IMR-90 (cell line): ENCODE measurements around the gene SPTB. TPM values are rescaled to one million over a fixed set of nuclear protein-coding genes. Genes with fewer than 3 reads are reported as not detected.

Experiments used
- ATAC-seq: fragments of 200-7000 bp; cut with Tn5 transposase; 2 replicates; pipeline ENCODE4 v1.9.1; 2020; ENCODE audit warnings: low read depth, mild to moderate bottlenecking, moderate library complexity
- BruUV-seq: library from RNA; stranded (reverse); fragments of 400-500 nt; replicated peaks from 2 replicates; lab custom pipeline; 2021; lab: Mats Ljungman, UMichigan
- CTCF ChIA-PET: fragments of 300-600 bp; formaldehyde crosslinking; extraction: SDS; loops from one replicate; lab custom pipeline; 2021; ENCODE audit warnings: antibody characterized with exemption; lab: Yijun Ruan, JAX
- POLR2A ChIA-PET: fragments of 300-600 bp; sonication (Branson Sonifier 250); formaldehyde crosslinking; loops from one replicate; lab custom pipeline; 2022; ENCODE audit warnings: antibody characterized with exemption; ENCODE audit not compliant: unreplicated experiment; lab: Charles Lee
- DNase-seq: peaks from one replicate; pipeline ENCODE4 v3.0.0; 2013
- H2AFZ ChIP-seq: replicated peaks from 2 replicates; pipeline ENCODE3; 2013; ENCODE audit warnings: low read length, mild to moderate bottlenecking; ENCODE audit not compliant: poor library complexity
- H2AK5ac ChIP-seq: 2 replicates; pipeline ENCODE4 v1.6.1; 2013; ENCODE audit warnings: low read depth, low read length, inconsistent platforms
- H2AK9ac ChIP-seq: replicated peaks from 2 replicates; pipeline ENCODE3; 2013; ENCODE audit warnings: mild to moderate bottlenecking, low read depth, low read length, moderate library complexity; ENCODE audit not compliant: poor library complexity
- H2BK120ac ChIP-seq: 2 replicates; pipeline ENCODE4 v1.6.1; 2013; ENCODE audit warnings: low read depth, low read length, inconsistent platforms
- H2BK15ac ChIP-seq: 3 replicates; pipeline ENCODE4 v1.6.1; 2013; ENCODE audit warnings: low read depth, low read length, inconsistent platforms
- H2BK20ac ChIP-seq: 2 replicates; pipeline ENCODE4 v1.6.1; 2013; ENCODE audit warnings: low read depth, mild to moderate bottlenecking, inconsistent platforms, low read length, moderate library complexity
- H2BK5ac ChIP-seq: 2 replicates; pipeline ENCODE4 v1.6.1; 2013; ENCODE audit warnings: mild to moderate bottlenecking, low read depth, low read length, inconsistent platforms; ENCODE audit not compliant: poor library complexity, severe bottlenecking
- H3K14ac ChIP-seq: replicated peaks from 2 replicates; pipeline ENCODE4 v1.6.1; 2013; ENCODE audit warnings: low read depth, low read length, inconsistent platforms
- H3K18ac ChIP-seq: 2 replicates; pipeline ENCODE4 v1.6.1; 2013; ENCODE audit warnings: low read depth, low read length, control low read depth
- H3K23ac ChIP-seq: 2 replicates; pipeline ENCODE4 v1.6.1; 2013; ENCODE audit warnings: low read depth, low read length, inconsistent platforms
- H3K27ac ChIP-seq: 2 replicates; pipeline ENCODE4 v1.5.1; 2013; ENCODE audit warnings: mild to moderate bottlenecking, control low read depth, low read length; ENCODE audit not compliant: insufficient read depth
- H3K27me3 ChIP-seq: 2 replicates; pipeline ENCODE4 v1.6.1; 2013; ENCODE audit warnings: low read length; ENCODE audit not compliant: control insufficient read depth, insufficient read depth
- H3K36me3 ChIP-seq: 2 replicates; pipeline ENCODE4 v1.6.1; 2013; ENCODE audit warnings: low read length, mixed read lengths; ENCODE audit not compliant: control insufficient read depth, insufficient read depth
- H3K4ac ChIP-seq: 2 replicates; pipeline ENCODE4 v1.6.1; 2013; ENCODE audit warnings: low read depth, low read length, inconsistent platforms
- H3K4me1 ChIP-seq: 2 replicates; pipeline ENCODE4 v1.6.1; 2013; ENCODE audit warnings: low read length, mixed read lengths; ENCODE audit not compliant: control insufficient read depth, insufficient read depth
- H3K4me2 ChIP-seq: 2 replicates; pipeline ENCODE4 v1.6.1; 2013; ENCODE audit warnings: low read depth, mild to moderate bottlenecking, control low read depth, low read length, moderate library complexity
- H3K4me3 ChIP-seq: 2 replicates; pipeline ENCODE4 v1.5.1; 2013; ENCODE audit warnings: low read depth, mild to moderate bottlenecking, control low read depth, low read length, moderate library complexity; ENCODE audit not compliant: insufficient read depth
- H3K56ac ChIP-seq: 2 replicates; pipeline ENCODE4 v1.6.1; 2013; ENCODE audit warnings: low read length, inconsistent platforms; ENCODE audit not compliant: insufficient read depth; ENCODE audit errors: extremely low read depth
- H3K79me1 ChIP-seq, 2 experiments: 2 replicates each; pipeline ENCODE4 v1.6.1; 2013; ENCODE audit warnings: low read length in 2 of 2, inconsistent platforms in 1 of 2, low read depth in 1 of 2
- H3K9ac ChIP-seq: 2 replicates; pipeline ENCODE4 v1.6.1; 2013; ENCODE audit warnings: low read depth, low read length, control low read depth
- H3K9me1 ChIP-seq: 2 replicates; pipeline ENCODE4 v1.6.1; 2013; ENCODE audit warnings: low read length, inconsistent platforms; ENCODE audit not compliant: insufficient read depth
- H3K9me3 ChIP-seq: 2 replicates; pipeline ENCODE4 v1.6.1; 2013; ENCODE audit warnings: low read length; ENCODE audit not compliant: control insufficient read depth, insufficient read depth
- H4K20me1 ChIP-seq: 2 replicates; pipeline ENCODE4 v1.6.1; 2013; ENCODE audit warnings: low read length, inconsistent platforms; ENCODE audit not compliant: insufficient read depth
- H4K5ac ChIP-seq: 2 replicates; pipeline ENCODE4 v1.6.1; 2013; ENCODE audit warnings: mild to moderate bottlenecking, low read depth, low read length, control low read depth
- H4K8ac ChIP-seq, 2 experiments: 2 replicates each; pipeline ENCODE4 v1.6.1; 2013; ENCODE audit warnings: low read depth in 2 of 2, low read length in 2 of 2, control low read depth in 1 of 2, inconsistent platforms in 1 of 2
- H4K91ac ChIP-seq: 2 replicates; pipeline ENCODE4 v1.6.1; 2013; ENCODE audit warnings: low read depth, low read length, inconsistent platforms; ENCODE audit not compliant: insufficient read depth
- FOS ChIP-seq: fragments of 150-350 bp; IDR thresholded peaks from 2 replicates; pipeline ENCODE4 v1.6.1; 2016; ENCODE audit warnings: low read depth, low read length
- NFE2L2 ChIP-seq: fragments of 150-350 bp; IDR thresholded peaks from 2 replicates; pipeline ENCODE4 v1.6.1; 2016; ENCODE audit warnings: low read depth, mild to moderate bottlenecking, low read length
- POLR2A ChIP-seq: IDR thresholded peaks from 2 replicates; pipeline ENCODE4 v1.6.1; 2012; ENCODE audit warnings: mild to moderate bottlenecking, low read depth, low read length
- RAD21 ChIP-seq: IDR thresholded peaks from 2 replicates; pipeline ENCODE4 v1.6.1; 2012; ENCODE audit warnings: low read length, improper control_type of control experiment
- RCOR1 ChIP-seq: IDR thresholded peaks from 2 replicates; pipeline ENCODE4 v1.6.1; 2012; ENCODE audit warnings: mild to moderate bottlenecking, low read length, improper control_type of control experiment; ENCODE audit not compliant: insufficient replicate concordance
- USF2 ChIP-seq: fragments of 150-350 bp; IDR thresholded peaks from 2 replicates; pipeline ENCODE4 v1.6.1; 2017; ENCODE audit warnings: mild to moderate bottlenecking, antibody characterized with exemption, low read length, low read depth
- WGBS, 2 experiments: methylation state at CpG; one replicate each; pipeline versions ENCODE4 v1.1.5 to v1.1.7; 2013; ENCODE audit warnings: missing lambda C conversion rate in 2 of 2; ENCODE audit not compliant: insufficient read length in 1 of 2; ENCODE audit errors: extremely low coverage in 2 of 2; 5-methylcytosine and 5-hydroxymethylcytosine counted together
- dilution Hi-C: fragments of 300-500 bp; cut with HindIII; formaldehyde crosslinking; loops from one replicate; pipeline ENCODE4 v1.14.3; 2018; ENCODE audit warnings: low sequenced_read_pairs; ENCODE audit not compliant: unreplicated experiment
- in situ Hi-C: fragments of 300-500 bp; cut with MboI; formaldehyde crosslinking; loops from 3 replicates; pipeline ENCODE4 v1.14.3; 2019; ENCODE audit warnings: low sequenced_read_pairs, inconsistent platforms, mixed read lengths
- intact Hi-C: fragments of 100-400 bp; cut with micrococcal nuclease; formaldehyde crosslinking; loops from 2 replicates; pipeline ENCODE4 v1.10.0; 2022
- polyA plus RNA-seq, 3 experiments: library from polyadenylated mRNA; depleted of rRNA; stranded (reverse); fragments of >200 nt; gene quantifications; 2 replicates each; pipeline ENCODE4 v1.2.3, GENCODE V29; 2012; ENCODE audit warnings: low replicate concordance in 1 of 3
- total RNA-seq: library from RNA; depleted of rRNA; stranded (reverse); fragments of >200 nt; gene quantifications from 2 replicates; pipeline ENCODE4 v1.2.3, GENCODE V29; 2012

Gene SPTB
- total and polyA plus RNA-seq, 2 of the 4 experiments (the other 2 are of a cell fraction): under 0.01 to 0.07 TPM

GRCh38 chr14:64777461-64777860 is 102.2 kb downstream of the SPTB start:
- no peak overlapping the region for H2BK20ac ChIP-seq
- H3K27ac ChIP-seq: no peak overlapping the region
- H3K14ac ChIP-seq: no peak overlapping the region
- H2BK15ac ChIP-seq: no peak overlapping the region
- no peaks in the 10 kb centered on the region; the same call in 1 of the 2 replicates for H3K9me3 ChIP-seq
- no peak overlapping the region for H3K23ac ChIP-seq
- H2BK120ac ChIP-seq: no peak overlapping the region
- in situ Hi-C loops (no loop called here), dilution Hi-C loops (no loop called here), intact Hi-C loops (no loop called here)
- ATAC-seq (no peak), DNase-seq (no peak)
- H3K4me3 ChIP-seq: no peak overlapping the region
- ChIA-PET POLR2A (no interaction called here), CTCF (no interaction called here)
- H2AFZ ChIP-seq: no peak overlapping the region
- no peak overlapping the region for H3K4me2 ChIP-seq
- no peak overlapping the region for H3K56ac ChIP-seq
- 33% methylated on average over 1 of the region's 3 CpGs; no CpG with 5 or more reads in 1 of the 2 experiments for WGBS, 2 experiments
- no peak overlapping the region for H4K91ac ChIP-seq
- no peaks in the 10 kb centered on the region for H3K79me1 ChIP-seq
- H3K4ac ChIP-seq: no peak overlapping the region
- TF ChIP-seq RAD21: no peak
- no peak for TF ChIP-seq USF2
- TF ChIP-seq POLR2A: no peak
- TF ChIP-seq RCOR1: no peak
- TF ChIP-seq NFE2L2: no peak
- no peak for TF ChIP-seq FOS
- no peak overlapping the region for H3K9ac ChIP-seq
- no peak overlapping the region for H4K5ac ChIP-seq
- H3K4me1 ChIP-seq: no peaks in the 10 kb centered on the region
- no peaks in the 10 kb centered on the region for H3K36me3 ChIP-seq
- no peak overlapping the region for H2AK5ac ChIP-seq
- H2BK5ac ChIP-seq: no peak overlapping the region
- H3K18ac ChIP-seq: no peak overlapping the region
- peaks cover 4% of the 10 kb centered on the region; the same call in 1 of the 2 replicates for H3K9me1 ChIP-seq
- H3K27me3 ChIP-seq: peaks cover 11% of the 10 kb centered on the region
- no peaks in the 10 kb centered on the region for H4K20me1 ChIP-seq
- H2AK9ac ChIP-seq: no peak overlapping the region
- BruUV-seq: no TSS peak
- no peak overlapping the region for H4K8ac ChIP-seq
